Stimulated activated CD8-positive, alpha-beta memory T cell treated with anti-CD3 and anti-CD28 coated beads, Interleukin-15, amount 100 ng/mL, for 24 hours (primary cell): ENCODE measurements around the gene ECM1.

Experiments used
- DNase-seq: peaks from one replicate; pipeline ENCODE4 v3.0.0-alpha.2; 2020; ENCODE audit warnings: low read depth

Gene ECM1

DNA sequence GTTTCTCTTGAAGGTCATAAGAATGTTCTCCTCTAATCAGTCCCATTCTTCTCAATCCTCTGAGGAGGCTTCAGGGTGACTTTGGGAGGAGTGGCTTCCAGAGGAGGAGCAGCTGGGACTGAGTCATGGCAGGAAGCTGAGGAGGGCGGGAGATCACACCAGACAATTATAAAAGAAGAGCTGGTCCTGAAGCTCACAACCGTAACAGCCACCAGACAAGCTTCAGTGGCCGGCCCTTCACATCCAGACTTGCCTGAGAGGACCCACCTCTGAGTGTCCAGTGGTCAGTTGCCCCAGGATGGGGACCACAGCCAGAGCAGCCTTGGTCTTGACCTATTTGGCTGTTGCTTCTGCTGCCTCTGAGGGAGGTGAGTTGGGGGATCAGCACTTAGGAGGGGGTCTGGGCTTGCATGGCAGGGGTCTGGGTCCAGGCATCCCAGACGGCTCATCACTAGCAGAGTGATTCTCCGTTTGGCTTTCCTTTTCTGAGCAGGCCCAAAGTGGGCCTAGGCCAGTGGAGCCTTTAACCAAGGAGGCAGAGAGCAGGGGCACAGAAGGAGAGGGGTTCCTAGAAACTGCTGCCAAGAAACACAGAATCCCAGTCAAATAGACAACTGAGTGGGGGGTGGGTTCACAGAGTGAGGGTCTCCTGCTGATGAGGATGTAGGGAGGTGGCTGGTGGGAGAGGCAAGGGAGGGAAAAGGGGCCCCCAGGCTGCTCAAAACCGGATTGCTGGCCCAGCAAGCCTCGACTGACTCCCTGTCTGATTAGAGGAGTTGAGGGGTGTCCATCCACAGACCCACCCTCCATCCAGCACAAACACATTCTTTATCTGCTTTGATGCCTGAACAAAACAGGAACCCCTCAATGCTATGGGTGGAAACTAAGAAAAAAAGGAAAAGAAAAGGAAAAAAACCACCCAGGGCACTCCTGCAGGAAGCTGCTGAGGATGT is at the start of gene ECM1:
Gene ECM1 (plus strand): TSS at position 198 of the 953 bp plus-strand sequence. CDS start 101 bp downstream, at position 299.
- DNase-seq: no peak

DNA sequence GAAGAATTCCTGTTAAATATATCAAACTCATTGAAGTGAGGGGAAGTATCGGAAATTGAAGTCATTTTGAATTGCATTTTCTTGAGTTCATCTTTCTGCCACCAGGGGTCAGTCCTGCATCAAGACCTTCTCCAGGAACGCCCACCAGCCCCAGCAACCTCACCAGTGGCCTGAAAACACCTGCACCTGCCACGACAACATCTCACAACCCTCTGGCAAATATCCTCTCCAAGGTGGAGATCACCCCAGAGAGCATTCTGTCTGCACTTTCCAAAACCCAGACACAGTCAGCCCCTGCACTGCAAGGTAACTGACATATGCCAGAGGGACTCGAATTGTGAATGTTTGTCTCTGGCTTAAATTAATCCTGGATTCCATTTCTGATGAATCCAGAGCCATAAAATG is 43.5 kb upstream of the ECM1 start:
- DNase-seq: peak; percentile 21

DNA sequence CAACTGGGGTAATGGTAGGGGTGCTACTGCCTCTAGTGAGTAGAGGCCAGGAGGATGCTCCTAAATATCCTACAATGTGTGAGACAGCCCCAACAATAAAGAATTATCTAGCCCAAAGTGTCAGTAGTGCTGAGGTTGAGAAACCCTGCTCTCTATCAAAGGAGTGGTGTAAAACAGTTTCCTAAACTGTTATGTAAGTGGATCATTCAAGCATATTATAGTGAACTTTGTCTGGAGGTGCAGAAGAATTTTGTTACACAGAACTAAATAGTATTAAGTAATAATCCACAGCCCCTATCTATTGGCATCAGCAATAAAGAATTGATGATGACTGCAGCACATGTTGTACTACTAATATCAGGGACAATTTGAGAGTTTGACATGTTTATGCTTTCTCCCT is 40.9 kb upstream of the ECM1 start:
- no peak for DNase-seq

DNA sequence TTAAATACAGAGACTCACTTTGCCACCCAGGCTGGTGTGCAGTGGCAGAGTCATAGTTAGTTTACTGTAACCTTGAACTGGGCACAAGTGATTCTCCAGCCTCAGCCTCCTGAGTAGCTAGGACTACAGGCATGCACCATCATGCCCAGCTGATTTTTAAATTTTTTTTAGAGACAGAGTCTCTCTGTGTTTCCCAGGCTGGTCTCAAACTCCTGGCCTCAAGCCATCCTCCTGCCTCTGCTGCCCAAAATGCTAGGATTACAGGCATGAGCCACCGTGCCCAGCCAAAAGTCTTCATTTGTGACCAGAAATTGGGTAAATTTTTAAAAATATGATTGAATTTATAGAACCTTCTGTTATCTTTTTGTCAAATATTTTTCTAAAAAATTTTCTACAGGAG is 38.6 kb upstream of the ECM1 start:
- DNase-seq: no peak

DNA sequence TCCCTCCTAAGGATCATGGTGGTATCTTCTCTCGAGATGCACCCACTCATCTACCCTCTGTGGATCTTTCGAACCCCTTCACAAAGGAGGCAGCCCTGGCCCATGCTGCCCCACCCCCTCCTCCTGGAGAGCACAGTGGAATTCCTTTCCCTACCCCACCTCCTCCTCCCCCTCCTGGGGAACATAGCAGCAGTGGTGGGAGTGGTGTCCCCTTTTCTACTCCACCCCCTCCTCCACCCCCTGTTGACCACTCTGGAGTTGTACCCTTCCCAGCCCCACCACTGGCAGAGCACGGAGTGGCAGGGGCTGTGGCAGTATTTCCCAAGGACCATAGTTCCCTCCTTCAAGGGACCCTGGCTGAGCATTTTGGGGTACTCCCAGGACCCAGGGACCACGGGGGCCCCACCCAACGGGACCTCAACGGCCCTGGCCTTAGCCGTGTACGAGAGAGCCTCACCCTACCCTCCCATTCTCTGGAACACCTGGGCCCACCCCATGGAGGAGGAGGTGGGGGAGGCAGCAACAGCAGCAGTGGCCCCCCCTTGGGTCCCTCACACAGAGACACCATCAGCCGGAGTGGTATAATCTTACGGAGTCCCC is 35.2 kb upstream of the ECM1 start:
- no peak for DNase-seq

DNA sequence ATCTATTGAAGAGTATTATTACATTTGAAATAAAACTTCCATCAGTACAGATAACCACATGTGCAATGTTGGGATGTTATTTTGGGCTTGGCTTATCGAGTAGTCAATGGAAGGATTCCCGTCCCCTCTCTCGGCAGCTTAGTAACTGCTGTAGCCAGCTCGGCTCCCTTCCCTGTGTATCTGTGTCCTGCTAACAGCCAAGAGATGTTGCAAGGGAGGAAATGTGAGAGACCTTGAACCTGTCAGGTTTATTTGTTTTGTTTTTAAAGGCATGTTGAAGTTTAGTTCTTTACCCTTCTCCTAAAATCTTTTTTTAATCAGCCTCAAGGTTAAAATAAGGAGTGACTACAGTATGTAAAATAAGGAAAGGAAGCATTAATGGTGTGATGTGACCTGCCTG is 34.2 kb upstream of the ECM1 start:
- no peak for DNase-seq

DNA sequence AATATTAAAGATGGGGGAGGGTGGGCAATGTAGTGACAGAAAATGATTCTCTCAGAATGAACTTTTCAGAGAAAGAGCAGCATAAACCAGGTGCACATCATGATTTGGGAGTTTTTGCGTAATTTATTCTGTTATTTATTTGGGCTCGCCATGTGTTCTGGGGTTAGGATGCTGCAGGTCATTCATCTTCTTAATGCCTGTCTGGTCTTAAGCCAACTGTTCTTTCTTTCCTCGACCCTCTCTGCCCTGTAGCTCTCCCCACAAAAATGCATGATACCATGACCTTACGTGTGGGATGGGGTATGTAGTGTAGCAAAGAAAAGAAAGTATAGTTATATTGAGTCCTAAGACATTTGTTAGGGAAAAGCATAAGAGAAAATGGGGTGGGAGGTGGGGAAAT is 33.0 kb upstream of the ECM1 start:
- DNase-seq: no peak

DNA sequence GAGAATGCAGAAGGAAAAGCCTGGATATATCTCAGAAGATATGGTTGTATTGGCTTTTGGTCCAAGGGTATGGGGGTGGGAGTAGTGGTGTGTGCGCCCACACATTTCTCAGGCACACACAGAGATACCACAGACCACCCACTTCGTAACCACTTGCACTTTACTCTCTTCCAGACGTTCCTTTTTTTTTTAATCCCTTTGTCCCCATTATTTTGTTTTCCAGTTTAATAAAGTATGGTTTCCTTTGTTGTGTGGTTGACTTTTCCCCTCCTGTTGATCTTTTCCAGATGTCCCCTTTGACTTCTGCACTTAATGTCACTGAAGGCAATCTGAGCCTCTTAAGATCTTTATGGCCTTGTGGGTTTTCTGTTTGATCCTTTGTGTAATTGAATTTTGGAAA is 31.2 kb upstream of the ECM1 start:
- DNase-seq: no peak

DNA sequence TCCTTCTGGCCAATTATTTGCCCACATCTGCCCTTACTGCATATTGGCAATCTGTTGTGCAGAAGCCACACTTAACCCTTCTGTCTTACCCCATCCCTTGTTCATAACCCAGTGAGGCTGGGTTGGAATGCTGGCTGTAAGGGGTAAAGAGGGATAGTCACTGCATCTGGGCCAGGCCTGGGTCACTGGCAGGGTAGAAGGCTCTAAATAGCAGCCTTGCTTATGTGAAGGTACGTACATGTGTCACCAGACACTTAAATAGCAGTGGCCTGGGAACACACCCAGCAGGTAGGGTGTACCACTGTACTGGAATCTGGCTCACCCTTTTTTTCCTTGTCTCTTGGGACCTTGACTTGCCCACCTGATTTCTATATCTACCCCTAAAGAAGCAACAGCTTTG is 30.6 kb upstream of the ECM1 start:
- DNase-seq: no peak

DNA sequence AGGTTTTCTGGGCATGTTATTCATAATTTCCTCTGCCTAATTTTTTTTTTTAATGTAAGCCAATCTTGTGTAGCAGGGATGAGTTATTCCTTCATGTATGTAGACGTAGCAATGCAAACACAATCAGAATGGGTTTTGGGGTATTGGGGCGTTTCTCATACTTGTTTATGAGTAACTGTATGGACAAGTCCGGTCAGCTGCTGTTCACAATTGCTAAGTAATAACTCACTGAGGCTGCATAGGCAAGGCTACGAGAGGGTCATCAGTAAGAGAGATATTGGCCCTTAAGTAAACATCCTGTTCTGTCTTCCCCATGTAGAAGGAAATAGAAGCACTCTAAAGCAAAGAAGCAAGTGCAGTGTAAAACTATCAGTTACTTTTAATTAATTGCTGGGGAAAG is 30.2 kb upstream of the ECM1 start:
- no peak for DNase-seq

DNA sequence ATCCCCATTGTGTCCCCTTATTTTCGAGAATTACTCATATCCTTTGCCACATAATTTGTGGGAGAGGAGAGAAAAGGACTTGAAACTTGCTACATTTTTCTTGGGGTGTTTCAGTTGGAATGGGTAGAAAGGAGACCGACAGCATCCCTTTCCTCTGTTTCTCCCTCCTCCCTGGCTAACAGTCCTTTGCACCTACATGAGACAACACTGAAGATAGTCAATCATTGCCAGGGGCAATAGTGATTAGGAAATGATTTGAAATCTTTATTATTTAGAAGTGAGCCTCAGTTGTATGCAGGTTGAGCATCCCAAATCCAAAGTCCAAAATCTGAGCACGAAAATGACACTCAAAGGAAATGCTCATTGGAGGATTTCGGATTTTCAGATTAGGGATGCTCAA is 28.5 kb upstream of the ECM1 start:
- no peak for DNase-seq

DNA sequence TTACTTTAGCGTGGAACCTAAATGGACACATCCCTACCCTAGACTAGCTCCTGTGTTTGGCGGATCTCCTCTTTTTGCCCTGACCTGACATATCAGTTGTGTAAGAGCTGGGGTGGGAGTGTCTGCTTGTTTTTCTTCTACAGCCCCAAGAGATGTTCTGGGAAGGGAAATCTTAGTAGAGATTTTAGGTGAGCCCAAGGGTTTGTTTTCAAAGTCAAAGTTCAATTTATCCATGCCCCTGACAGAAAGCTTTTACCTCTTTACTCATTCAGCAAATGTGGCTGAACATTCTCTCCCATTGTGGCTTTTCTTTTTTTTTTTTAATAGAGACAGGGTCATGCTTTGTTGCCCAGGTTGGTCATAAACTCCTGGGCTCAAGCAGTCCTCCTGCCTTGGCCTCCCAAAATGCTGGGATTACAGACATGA is 28.0 kb upstream of the ECM1 start:
- DNase-seq: no peak

DNA sequence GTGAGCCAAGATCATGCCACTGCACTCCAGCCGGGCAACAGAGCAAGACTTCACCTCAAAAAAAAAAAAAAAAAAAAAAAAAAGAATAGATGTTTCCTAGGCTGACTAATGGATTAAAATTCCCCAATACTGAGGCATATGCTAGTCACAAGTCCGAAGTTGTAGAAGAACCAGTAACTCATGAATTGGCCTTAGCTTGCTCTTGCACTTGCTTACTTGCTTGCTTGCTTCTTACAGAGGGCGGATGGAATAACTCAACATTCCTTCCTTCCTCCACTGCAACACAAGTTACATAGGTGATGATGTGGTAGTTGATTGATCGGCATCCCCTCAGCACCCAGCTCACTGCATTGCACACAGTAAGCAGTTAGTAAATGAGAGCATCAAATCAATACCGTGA is 23.5 kb upstream of the ECM1 start:
- DNase-seq: no peak

DNA sequence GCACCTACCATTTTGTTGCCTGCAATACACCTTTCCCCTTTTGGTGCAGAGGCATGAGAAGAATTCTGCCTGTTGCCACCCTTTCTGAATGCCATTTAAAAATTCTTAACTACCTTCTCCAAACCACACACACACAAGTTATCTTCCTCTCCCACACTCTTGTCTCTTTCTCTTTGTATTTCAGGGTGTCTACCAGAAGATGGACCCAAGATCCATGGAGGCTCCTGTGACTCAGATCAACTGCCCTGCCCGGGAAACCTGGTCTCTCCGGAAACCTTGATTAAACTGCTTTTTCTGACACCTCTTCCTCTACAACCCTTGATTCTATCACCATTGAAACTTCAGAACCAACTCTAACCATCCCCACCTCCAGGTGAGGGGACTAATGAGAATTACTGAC is 23.0 kb upstream of the ECM1 start:
- no peak for DNase-seq

DNA sequence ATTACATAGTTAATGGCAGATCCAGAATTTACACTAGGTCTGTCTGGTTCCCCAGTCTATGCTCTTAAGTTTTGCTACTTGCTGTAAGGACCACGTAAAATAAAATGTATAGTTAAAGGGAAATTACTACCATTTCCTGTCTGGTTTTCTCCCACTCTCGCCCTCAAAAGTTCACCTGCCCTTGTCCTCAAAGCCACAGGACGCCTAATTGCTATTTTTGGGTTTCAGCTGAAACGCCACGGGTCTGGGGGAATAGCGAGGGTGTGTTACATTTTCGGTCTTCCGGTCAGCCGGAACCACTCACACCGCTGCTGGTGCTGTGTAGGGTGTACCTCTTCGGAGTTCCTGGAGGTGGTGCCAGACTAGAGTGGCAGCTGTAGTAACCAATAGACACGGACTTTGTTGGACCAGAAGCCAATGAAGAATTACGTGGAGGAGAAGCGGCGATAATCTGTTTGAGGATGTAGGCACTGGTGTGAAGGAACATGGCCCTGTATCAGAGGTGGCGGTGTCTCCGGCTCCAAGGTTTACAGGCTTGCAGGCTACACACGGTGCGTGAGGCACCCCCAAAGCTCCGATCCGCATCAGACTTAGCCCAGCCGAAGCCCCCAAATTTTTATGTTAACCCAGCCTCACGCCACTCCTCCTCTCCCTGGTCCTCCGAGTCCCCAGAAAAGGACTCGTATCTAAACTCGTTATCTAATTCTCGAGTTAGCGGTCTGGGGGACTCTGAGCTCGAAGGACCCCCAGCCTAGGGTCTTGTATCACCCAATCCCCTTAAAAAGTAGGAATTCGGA is 20.7 kb upstream of the ECM1 start, which contains the start of gene TARS2:
Gene TARS2 (plus strand): TSS at position 454 of the 797 bp plus-strand sequence. CDS start 32 bp downstream, at position 486.
- DNase-seq: peak; percentile 56

DNA sequence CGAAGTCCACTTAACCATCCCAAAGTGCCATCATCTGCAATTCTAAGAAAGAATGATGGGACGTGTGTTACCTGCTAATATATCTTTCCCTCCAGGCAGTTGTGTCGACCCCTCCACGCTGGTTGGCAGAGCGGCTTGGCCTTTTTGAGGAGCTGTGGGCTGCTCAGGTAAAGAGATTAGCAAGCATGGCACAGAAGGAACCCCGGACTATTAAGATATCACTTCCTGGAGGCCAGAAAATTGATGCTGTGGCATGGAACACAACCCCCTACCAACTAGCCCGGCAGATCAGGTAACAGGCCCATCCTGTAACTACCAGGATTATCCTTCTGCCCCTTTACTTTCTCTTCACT is 20.2 kb upstream of the ECM1 start:
- no peak for DNase-seq

DNA sequence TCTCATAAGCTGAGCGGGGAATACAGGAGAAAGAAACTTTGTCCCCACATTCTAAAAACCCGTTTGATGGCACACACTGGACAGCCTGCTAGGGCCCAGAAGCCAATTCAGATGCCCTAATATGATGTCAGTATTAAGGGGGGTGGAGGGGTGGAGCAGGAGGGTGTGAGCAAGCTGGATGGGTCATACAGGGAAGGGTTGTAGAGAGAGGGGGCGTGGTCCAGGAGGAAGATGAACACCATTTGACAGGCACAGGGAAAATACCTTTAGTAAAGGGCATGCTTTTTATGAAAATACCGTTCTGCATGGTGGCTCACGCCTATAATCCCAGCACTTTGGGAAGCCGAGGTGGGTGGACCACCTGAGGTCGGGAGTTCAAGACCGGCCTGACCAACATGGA is 14.7 kb upstream of the ECM1 start:
- no peak for DNase-seq

DNA sequence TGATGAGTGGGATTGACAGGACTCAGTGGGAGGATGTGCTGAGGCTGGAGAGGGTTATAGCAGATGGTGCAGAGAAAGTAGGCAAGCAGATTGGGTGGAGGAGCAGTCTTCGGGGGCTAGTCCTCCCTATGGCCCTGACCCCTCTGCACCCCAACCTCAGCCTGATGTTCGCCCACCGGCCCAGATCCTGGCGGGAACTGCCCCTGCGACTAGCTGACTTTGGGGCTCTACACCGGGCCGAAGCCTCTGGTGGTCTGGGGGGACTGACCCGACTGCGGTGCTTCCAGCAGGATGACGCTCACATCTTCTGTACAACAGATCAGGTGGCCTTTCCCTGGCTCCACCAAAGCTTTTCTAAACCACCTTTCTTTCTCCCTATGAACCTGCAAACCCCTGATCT is 9.6 kb upstream of the ECM1 start:
- DNase-seq: no peak

DNA sequence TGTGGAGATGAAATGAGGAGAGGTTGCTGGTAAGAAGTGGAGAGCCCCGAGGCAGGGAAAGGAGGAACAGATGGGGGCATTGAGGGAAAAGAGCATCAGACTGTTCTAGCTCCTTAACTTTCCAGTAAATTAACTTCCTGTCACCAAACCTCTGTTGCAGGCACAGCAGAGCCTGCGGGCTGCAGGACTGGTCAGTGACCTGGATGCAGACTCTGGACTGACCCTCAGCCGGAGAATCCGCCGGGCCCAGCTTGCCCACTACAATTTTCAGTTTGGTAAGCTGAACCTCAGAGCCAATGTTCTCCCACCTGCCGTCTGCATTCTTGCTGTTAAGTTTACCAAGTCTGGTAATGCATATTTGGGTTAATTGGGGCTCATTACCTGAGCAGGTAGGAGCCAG is 2.5 kb upstream of the ECM1 start:
- DNase-seq: no peak

DNA sequence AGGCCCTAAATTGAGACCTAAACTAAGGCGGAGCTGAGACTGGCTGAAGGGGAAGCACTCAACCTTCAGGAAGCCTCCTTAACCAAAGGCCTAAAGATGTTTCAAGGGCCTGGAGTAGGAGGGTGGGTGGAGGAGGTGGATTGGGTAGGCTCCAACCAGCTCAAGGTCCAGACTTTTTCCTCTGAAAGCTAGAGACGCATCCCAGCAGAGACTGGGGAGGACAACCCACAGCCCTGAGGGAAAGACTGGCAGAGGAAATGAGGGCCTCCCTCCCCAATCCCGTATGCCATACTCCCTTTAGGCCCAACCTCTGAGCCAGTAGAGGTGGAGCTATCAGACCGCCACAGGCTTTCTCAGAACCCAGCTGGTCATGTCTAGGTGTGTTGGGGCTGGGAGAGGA is 1.1 kb downstream of the ECM1 start:
- no peak for DNase-seq

DNA sequence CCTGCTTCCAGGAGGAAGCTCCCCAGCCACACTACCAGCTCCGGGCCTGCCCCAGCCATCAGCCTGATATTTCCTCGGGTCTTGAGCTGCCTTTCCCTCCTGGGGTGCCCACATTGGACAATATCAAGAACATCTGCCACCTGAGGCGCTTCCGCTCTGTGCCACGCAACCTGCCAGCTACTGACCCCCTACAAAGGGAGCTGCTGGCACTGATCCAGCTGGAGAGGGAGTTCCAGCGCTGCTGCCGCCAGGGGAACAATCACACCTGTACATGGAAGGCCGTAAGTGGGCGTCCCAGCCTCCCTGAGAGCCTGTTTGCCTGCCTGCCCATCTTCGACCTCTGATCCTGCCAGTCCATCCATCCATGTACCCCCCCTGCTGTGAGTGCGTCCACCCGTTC is 3.6 kb downstream of the ECM1 start:
- no peak for DNase-seq

DNA sequence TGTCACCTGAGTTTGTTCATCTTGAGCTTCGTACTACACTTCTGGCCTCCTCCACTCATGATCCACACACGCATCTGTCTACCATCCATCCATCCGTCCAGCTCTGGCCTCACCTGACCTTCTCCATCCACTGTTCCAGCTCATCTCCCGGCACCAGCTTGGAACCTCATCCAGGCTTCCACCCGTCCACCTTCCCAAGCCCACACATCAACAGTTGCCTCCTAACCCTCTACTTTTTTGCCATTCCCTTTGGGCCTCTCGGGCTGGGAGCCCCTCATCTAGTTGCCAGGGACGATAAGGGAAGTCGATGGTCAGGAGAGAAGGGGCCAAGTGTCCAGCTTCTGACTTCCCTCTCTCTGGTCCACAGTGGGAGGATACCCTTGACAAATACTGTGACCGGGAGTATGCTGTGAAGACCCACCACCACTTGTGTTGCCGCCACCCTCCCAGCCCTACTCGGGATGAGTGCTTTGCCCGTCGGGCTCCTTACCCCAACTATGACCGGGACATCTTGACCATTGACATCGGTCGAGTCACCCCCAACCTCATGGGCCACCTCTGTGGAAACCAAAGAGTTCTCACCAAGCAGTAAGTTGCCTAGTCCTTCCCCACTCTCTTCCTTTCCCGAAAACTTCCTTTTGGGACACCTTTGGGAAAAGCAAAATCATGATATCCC is 4.2 kb downstream of the ECM1 start:
- DNase-seq: no peak
